Neural cell (in vitro differentiated cells): ENCODE data around the gene APOD. TPM values are rescaled to one million over a fixed set of nuclear protein-coding genes. Genes with fewer than 3 reads are reported as not detected.
"Not testable (repeated sequence)": the region's sequence is repeated elsewhere in the genome, so short reads cannot be mapped to it uniquely, and the experiment has no call there.

Source experiments
- H2AFZ ChIP-seq: fragments of 200-600, 300-800 bp; sonication (generic), shearing (Covaris generic); 2 replicates; pipeline ENCODE4 v1.6.0; 2014; ENCODE audit warnings: low read depth, mild to moderate bottlenecking, antibody characterized with exemption, low read length, moderate library complexity
- H3F3A ChIP-seq: fragments of 200-600 bp; shearing (Covaris generic); 2 replicates; pipeline ENCODE4 v1.6.1; 2016; ENCODE audit warnings: mild to moderate bottlenecking, moderate library complexity, mixed read lengths, antibody characterized with exemption, low read length; ENCODE audit not compliant: insufficient read depth, poor library complexity, severe bottlenecking
- H3K27ac ChIP-seq: fragments of 200-600, 300-800 bp; sonication (generic), shearing (Covaris generic); 2 replicates; pipeline ENCODE4 v1.5.1; 2014; ENCODE audit warnings: mild to moderate bottlenecking, low read length, moderate library complexity
- H3K27me3 ChIP-seq: fragments of 300-800, 200-600 bp; sonication (generic), shearing (Covaris generic); 2 replicates; pipeline ENCODE4 v1.6.0; 2014; ENCODE audit warnings: mild to moderate bottlenecking, low read depth, low read length, moderate library complexity; ENCODE audit not compliant: insufficient read depth
- H3K36me3 ChIP-seq: fragments of 300-800, 200-600 bp; sonication (generic), shearing (Covaris generic); 2 replicates; pipeline ENCODE4 v1.5.1; 2014; ENCODE audit warnings: mild to moderate bottlenecking, antibody characterized with exemption, low read length, moderate library complexity; ENCODE audit not compliant: insufficient read depth
- H3K4me2 ChIP-seq: fragments of 300-800, 200-600 bp; sonication (generic), shearing (Covaris generic); 2 replicates; pipeline ENCODE4 v1.6.0; 2014; ENCODE audit warnings: mild to moderate bottlenecking, low read length
- H3K4me3 ChIP-seq: fragments of 300-800, 200-600 bp; sonication (generic), shearing (Covaris generic); 2 replicates; pipeline ENCODE4 v1.5.1; 2014; ENCODE audit warnings: mild to moderate bottlenecking, low read length, moderate library complexity
- H3K79me2 ChIP-seq: fragments of 200-600 bp; shearing (Covaris generic); replicated peaks from 2 replicates; pipeline ENCODE4 v1.6.0; 2014; ENCODE audit warnings: mild to moderate bottlenecking, low read length, moderate library complexity; ENCODE audit not compliant: insufficient read depth
- H3K9ac ChIP-seq: fragments of 300-800, 200-600 bp; sonication (generic), shearing (Covaris generic); 2 replicates; pipeline ENCODE4 v1.6.1; 2016; ENCODE audit warnings: mild to moderate bottlenecking, low read length, mixed read lengths
- H3K9me2 ChIP-seq: fragments of 200-600 bp; shearing (Covaris generic); 2 replicates; pipeline ENCODE4 v1.6.1; 2016; ENCODE audit warnings: mild to moderate bottlenecking, low read length, mixed read lengths; ENCODE audit not compliant: insufficient read depth
- H3K9me3 ChIP-seq: fragments of 200-600, 300-800 bp; sonication (generic), shearing (Covaris generic); 2 replicates; pipeline ENCODE4 v1.6.1; 2016; ENCODE audit warnings: mild to moderate bottlenecking, mixed run types, low read length, moderate library complexity, mixed read lengths
- H4K20me1 ChIP-seq: fragments of 200-600 bp; shearing (Covaris generic); 2 replicates; pipeline ENCODE4 v1.6.1; 2016; ENCODE audit warnings: mild to moderate bottlenecking, mixed run types; ENCODE audit not compliant: insufficient read depth
- polyA plus RNA-seq: library from polyadenylated mRNA; depleted of rRNA; stranded (reverse); fragments of >200 nt; gene quantifications from 2 replicates; pipeline ENCODE4 v1.2.3, GENCODE V29; 2014

Gene APOD
- polyA plus RNA-seq, 1 donor from 2014 or later: not detected

DNA sequence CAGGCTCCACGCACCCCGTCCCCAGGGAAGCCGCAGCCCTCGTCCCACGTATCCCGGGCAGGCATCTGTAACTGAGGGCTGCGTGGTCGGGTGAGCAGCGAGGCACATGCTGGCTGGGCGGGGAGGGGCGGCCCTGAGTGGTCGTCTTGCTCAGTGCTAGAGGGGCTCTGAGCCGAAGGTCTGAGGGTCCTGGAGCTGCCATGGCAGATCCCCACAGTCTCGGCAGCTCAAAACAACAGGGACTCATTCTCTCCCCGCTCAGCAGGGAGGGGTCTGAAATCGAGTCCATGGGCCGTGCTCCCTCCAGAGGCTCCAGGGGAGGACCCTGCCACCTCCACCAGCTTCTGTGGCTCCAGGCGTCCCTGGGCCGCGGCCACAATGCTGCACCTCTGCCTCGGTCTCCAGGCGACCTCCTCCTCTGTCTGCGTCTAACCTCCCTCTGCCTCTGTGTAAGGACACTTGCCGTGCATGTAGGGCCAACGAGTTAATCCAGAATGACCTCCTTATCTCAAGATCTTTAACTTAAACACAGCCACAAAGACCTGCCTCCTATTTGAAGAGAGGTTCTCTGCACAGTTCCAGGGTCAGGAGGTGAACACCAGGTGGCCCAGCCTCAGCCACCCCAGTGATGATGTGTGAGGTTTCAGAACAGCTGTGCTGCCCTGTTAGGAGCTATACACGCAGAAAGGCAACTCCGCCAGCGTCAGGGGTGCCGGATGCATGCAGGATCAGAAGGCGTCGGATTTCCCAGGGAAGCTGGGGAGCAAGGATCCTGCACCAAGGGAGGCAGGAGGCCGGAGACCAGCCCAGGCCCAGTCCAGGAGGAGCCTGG lies 46.6 kb upstream of the APOD start:
- H3K79me2 ChIP-seq, H3K36me3 ChIP-seq, H3K9ac ChIP-seq, H3K9me2 ChIP-seq, H3K27ac ChIP-seq, H3K27me3 ChIP-seq, H3K4me2 ChIP-seq, H3F3A ChIP-seq, H2AFZ ChIP-seq, H3K4me3 ChIP-seq, H4K20me1 ChIP-seq, H3K9me3 ChIP-seq: not testable (repeated sequence)

- H3K9me3 ChIP-seq, H3K9me2 ChIP-seq, H2AFZ ChIP-seq, H3F3A ChIP-seq, H3K4me2 ChIP-seq, H3K79me2 ChIP-seq, H3K9ac ChIP-seq, H4K20me1 ChIP-seq, H3K36me3 ChIP-seq, H3K4me3 ChIP-seq, H3K27me3 ChIP-seq, H3K27ac ChIP-seq: not testable (repeated sequence)
These were observed 45.9 kb upstream of the APOD start for GRCh38 chr3:195629682-195630081.

GRCh38 chr3:195628386-195628920 lies 44.7 kb upstream of the APOD start:
- not testable (repeated sequence) for H3K4me2 ChIP-seq, H4K20me1 ChIP-seq, H3F3A ChIP-seq

GRCh38 chr3:195627515-195628385 lies 44.0 kb upstream of the APOD start:
- not testable (repeated sequence) for H3K27ac ChIP-seq, H3K4me3 ChIP-seq, H3K9ac ChIP-seq, H3K36me3 ChIP-seq, H3K9me2 ChIP-seq, H3K79me2 ChIP-seq, H4K20me1 ChIP-seq, H2AFZ ChIP-seq, H3F3A ChIP-seq, H3K27me3 ChIP-seq, H3K9me3 ChIP-seq, H3K4me2 ChIP-seq

More at GRCh38 chr3:195628386-195628920, 44.7 kb upstream of the APOD start:
- not testable (repeated sequence) for H3K27me3 ChIP-seq, H3K27ac ChIP-seq, H3K79me2 ChIP-seq, H3K9me2 ChIP-seq, H3K9ac ChIP-seq, H2AFZ ChIP-seq, H3K4me3 ChIP-seq, H3K9me3 ChIP-seq, H3K36me3 ChIP-seq

GRCh38 chr3:195624603-195625560 lies 41.1 kb upstream of the APOD start:
- H3F3A ChIP-seq, H3K9ac ChIP-seq, H3K27ac ChIP-seq, H4K20me1 ChIP-seq, H3K4me2 ChIP-seq, H3K27me3 ChIP-seq, H3K9me2 ChIP-seq, H3K9me3 ChIP-seq, H3K79me2 ChIP-seq, H3K36me3 ChIP-seq, H2AFZ ChIP-seq, H3K4me3 ChIP-seq: not testable (repeated sequence)

GRCh38 chr3:195624171-195624570 lies 40.4 kb upstream of the APOD start:
- H3K9me2 ChIP-seq, H4K20me1 ChIP-seq: not testable (repeated sequence)

GRCh38 chr3:195623217-195623965 lies 39.7 kb upstream of the APOD start:
- H3K4me3 ChIP-seq, H3F3A ChIP-seq, H3K36me3 ChIP-seq, H3K27me3 ChIP-seq, H3K79me2 ChIP-seq, H3K9ac ChIP-seq, H3K9me3 ChIP-seq, H3K9me2 ChIP-seq, H2AFZ ChIP-seq, H3K27ac ChIP-seq, H4K20me1 ChIP-seq, H3K4me2 ChIP-seq: not testable (repeated sequence)

More at GRCh38 chr3:195624171-195624570, 40.4 kb upstream of the APOD start:
- not testable (repeated sequence) for H3F3A ChIP-seq, H3K79me2 ChIP-seq, H2AFZ ChIP-seq, H3K36me3 ChIP-seq, H3K9me3 ChIP-seq, H3K27ac ChIP-seq, H3K4me3 ChIP-seq, H3K9ac ChIP-seq, H3K4me2 ChIP-seq, H3K27me3 ChIP-seq
